ENCODE data around the gene SLC39A11.
A peak's percentile ranks its signal among the peaks of the same experiment; 100 is the strongest.

GRCh38 chr17:72614871-72615626 is 477.4 kb downstream of the SLC39A11 start:
- TF ChIP-seq MAX (IDR thresholded peaks at IDR 0.05) = peak; percentile 34; the same call in 1 of the 2 replicates
- no peak for TF ChIP-seq CTCF (IDR thresholded peaks at IDR 0.05 in 2 of 3, conservative IDR thresholded peaks at IDR 0.05 in 1 of 3; ENCODE audit: borderline replicate concordance in 1 of 3, insufficient read depth in 1 of 3, low read depth in 2 of 3, low read length in 2 of 3)
- TF ChIP-seq SIN3A (IDR thresholded peaks at IDR 0.05; ENCODE audit: low read depth) = no peak
- TF ChIP-seq POLR2AphosphoS5 (IDR thresholded peaks at IDR 0.05; ENCODE audit: low read depth, low read length) = 0 out of 2 replicates have a peak, but pooled peaks have one; percentile 12
- no peak for TF ChIP-seq POLR2A (IDR thresholded peaks at IDR 0.05; ENCODE audit: borderline replicate concordance, extremely low read depth, insufficient read depth, insufficient read length)
- no peak for TF ChIP-seq CEBPB (IDR thresholded peaks at IDR 0.05; ENCODE audit: low read depth)
- TF ChIP-seq RAD21 (IDR thresholded peaks at IDR 0.05; ENCODE audit: low read depth) = no peak
